Measurements from ENCODE around the gene CDH20. TPM values are rescaled to one million over a fixed set of nuclear protein-coding genes. Genes with fewer than 3 reads are reported as not detected.

CDH20 gene
- polyA plus RNA-seq, 2 of the 4 experiments (the other 2 are of a cell fraction), result not detected

Small RNA genes lying within 50 kb of the gene (small RNA-seq; reads per million reads assigned to genes)
- gene RNU6-116P, result 0 to 5.6 (median 1.1) reads per million in 6 experiments

All from A549 (cell line).